IMR-90 (cell line): ENCODE results near the gene CHSY3. TPM values are rescaled to one million over a fixed set of nuclear protein-coding genes. Genes with fewer than 3 reads are reported as not detected.

Experiments used
- ATAC-seq: fragments of 200-7000 bp; cut with Tn5 transposase; 2 replicates; pipeline ENCODE4 v1.9.1; 2020; ENCODE audit warnings: low read depth, mild to moderate bottlenecking, moderate library complexity
- BruUV-seq: library from RNA; stranded (reverse); fragments of 400-500 nt; replicated peaks from 2 replicates; lab custom pipeline; 2021; lab: Mats Ljungman, UMichigan
- CTCF ChIA-PET: fragments of 300-600 bp; formaldehyde crosslinking; extraction: SDS; loops from one replicate; lab custom pipeline; 2021; ENCODE audit warnings: antibody characterized with exemption; lab: Yijun Ruan, JAX
- POLR2A ChIA-PET: fragments of 300-600 bp; sonication (Branson Sonifier 250); formaldehyde crosslinking; loops from one replicate; lab custom pipeline; 2022; ENCODE audit warnings: antibody characterized with exemption; ENCODE audit not compliant: unreplicated experiment; lab: Charles Lee
- DNase-seq: peaks from one replicate; pipeline ENCODE4 v3.0.0; 2013
- H2AFZ ChIP-seq: replicated peaks from 2 replicates; pipeline ENCODE3; 2013; ENCODE audit warnings: low read length, mild to moderate bottlenecking; ENCODE audit not compliant: poor library complexity
- H2AK5ac ChIP-seq: 2 replicates; pipeline ENCODE4 v1.6.1; 2013; ENCODE audit warnings: low read depth, low read length, inconsistent platforms
- H2AK9ac ChIP-seq: replicated peaks from 2 replicates; pipeline ENCODE3; 2013; ENCODE audit warnings: mild to moderate bottlenecking, low read depth, low read length, moderate library complexity; ENCODE audit not compliant: poor library complexity
- H2BK120ac ChIP-seq: 2 replicates; pipeline ENCODE4 v1.6.1; 2013; ENCODE audit warnings: low read depth, low read length, inconsistent platforms
- H2BK15ac ChIP-seq: 3 replicates; pipeline ENCODE4 v1.6.1; 2013; ENCODE audit warnings: low read depth, low read length, inconsistent platforms
- H2BK20ac ChIP-seq: 2 replicates; pipeline ENCODE4 v1.6.1; 2013; ENCODE audit warnings: low read depth, mild to moderate bottlenecking, inconsistent platforms, low read length, moderate library complexity
- H2BK5ac ChIP-seq: 2 replicates; pipeline ENCODE4 v1.6.1; 2013; ENCODE audit warnings: mild to moderate bottlenecking, low read depth, low read length, inconsistent platforms; ENCODE audit not compliant: poor library complexity, severe bottlenecking
- H3K14ac ChIP-seq: replicated peaks from 2 replicates; pipeline ENCODE4 v1.6.1; 2013; ENCODE audit warnings: low read depth, low read length, inconsistent platforms
- H3K18ac ChIP-seq: 2 replicates; pipeline ENCODE4 v1.6.1; 2013; ENCODE audit warnings: low read depth, low read length, control low read depth
- H3K23ac ChIP-seq: 2 replicates; pipeline ENCODE4 v1.6.1; 2013; ENCODE audit warnings: low read depth, low read length, inconsistent platforms
- H3K27ac ChIP-seq: 2 replicates; pipeline ENCODE4 v1.5.1; 2013; ENCODE audit warnings: mild to moderate bottlenecking, control low read depth, low read length; ENCODE audit not compliant: insufficient read depth
- H3K27me3 ChIP-seq: 2 replicates; pipeline ENCODE4 v1.6.1; 2013; ENCODE audit warnings: low read length; ENCODE audit not compliant: control insufficient read depth, insufficient read depth
- H3K36me3 ChIP-seq: 2 replicates; pipeline ENCODE4 v1.6.1; 2013; ENCODE audit warnings: low read length, mixed read lengths; ENCODE audit not compliant: control insufficient read depth, insufficient read depth
- H3K4ac ChIP-seq: 2 replicates; pipeline ENCODE4 v1.6.1; 2013; ENCODE audit warnings: low read depth, low read length, inconsistent platforms
- H3K4me1 ChIP-seq: 2 replicates; pipeline ENCODE4 v1.6.1; 2013; ENCODE audit warnings: low read length, mixed read lengths; ENCODE audit not compliant: control insufficient read depth, insufficient read depth
- H3K4me2 ChIP-seq: 2 replicates; pipeline ENCODE4 v1.6.1; 2013; ENCODE audit warnings: low read depth, mild to moderate bottlenecking, control low read depth, low read length, moderate library complexity
- H3K4me3 ChIP-seq: 2 replicates; pipeline ENCODE4 v1.5.1; 2013; ENCODE audit warnings: low read depth, mild to moderate bottlenecking, control low read depth, low read length, moderate library complexity; ENCODE audit not compliant: insufficient read depth
- H3K56ac ChIP-seq: 2 replicates; pipeline ENCODE4 v1.6.1; 2013; ENCODE audit warnings: low read length, inconsistent platforms; ENCODE audit not compliant: insufficient read depth; ENCODE audit errors: extremely low read depth
- H3K79me1 ChIP-seq, 2 experiments: 2 replicates each; pipeline ENCODE4 v1.6.1; 2013; ENCODE audit warnings: low read length in 2 of 2, inconsistent platforms in 1 of 2, low read depth in 1 of 2
- H3K9ac ChIP-seq: 2 replicates; pipeline ENCODE4 v1.6.1; 2013; ENCODE audit warnings: low read depth, low read length, control low read depth
- H3K9me1 ChIP-seq: 2 replicates; pipeline ENCODE4 v1.6.1; 2013; ENCODE audit warnings: low read length, inconsistent platforms; ENCODE audit not compliant: insufficient read depth
- H3K9me3 ChIP-seq: 2 replicates; pipeline ENCODE4 v1.6.1; 2013; ENCODE audit warnings: low read length; ENCODE audit not compliant: control insufficient read depth, insufficient read depth
- H4K20me1 ChIP-seq: 2 replicates; pipeline ENCODE4 v1.6.1; 2013; ENCODE audit warnings: low read length, inconsistent platforms; ENCODE audit not compliant: insufficient read depth
- H4K5ac ChIP-seq: 2 replicates; pipeline ENCODE4 v1.6.1; 2013; ENCODE audit warnings: mild to moderate bottlenecking, low read depth, low read length, control low read depth
- H4K8ac ChIP-seq, 2 experiments: 2 replicates each; pipeline ENCODE4 v1.6.1; 2013; ENCODE audit warnings: low read depth in 2 of 2, low read length in 2 of 2, control low read depth in 1 of 2, inconsistent platforms in 1 of 2
- H4K91ac ChIP-seq: 2 replicates; pipeline ENCODE4 v1.6.1; 2013; ENCODE audit warnings: low read depth, low read length, inconsistent platforms; ENCODE audit not compliant: insufficient read depth
- SMC3 ChIP-seq: fragments of 150-350 bp; IDR thresholded peaks from 2 replicates; pipeline ENCODE4 v1.6.1; 2016; ENCODE audit warnings: low read depth, mild to moderate bottlenecking, antibody characterized with exemption, low read length, moderate library complexity
- WGBS, 2 experiments: methylation state at CpG; one replicate each; pipeline versions ENCODE4 v1.1.5 to v1.1.7; 2013; ENCODE audit warnings: missing lambda C conversion rate in 2 of 2; ENCODE audit not compliant: insufficient read length in 1 of 2; ENCODE audit errors: extremely low coverage in 2 of 2; 5-methylcytosine and 5-hydroxymethylcytosine counted together
- dilution Hi-C: fragments of 300-500 bp; cut with HindIII; formaldehyde crosslinking; loops from one replicate; pipeline ENCODE4 v1.14.3; 2018; ENCODE audit warnings: low sequenced_read_pairs; ENCODE audit not compliant: unreplicated experiment
- in situ Hi-C: fragments of 300-500 bp; cut with MboI; formaldehyde crosslinking; loops from 3 replicates; pipeline ENCODE4 v1.14.3; 2019; ENCODE audit warnings: low sequenced_read_pairs, inconsistent platforms, mixed read lengths
- intact Hi-C: fragments of 100-400 bp; cut with micrococcal nuclease; formaldehyde crosslinking; loops from 2 replicates; pipeline ENCODE4 v1.10.0; 2022
- polyA plus RNA-seq, 3 experiments: library from polyadenylated mRNA; depleted of rRNA; stranded (reverse); fragments of >200 nt; gene quantifications; 2 replicates each; pipeline ENCODE4 v1.2.3, GENCODE V29; 2012; ENCODE audit warnings: low replicate concordance in 1 of 3
- total RNA-seq: library from RNA; depleted of rRNA; stranded (reverse); fragments of >200 nt; gene quantifications from 2 replicates; pipeline ENCODE4 v1.2.3, GENCODE V29; 2012

Gene CHSY3
- total and polyA plus RNA-seq, 2 of the 4 experiments (the other 2 are of a cell fraction): 0.62 to 1.3 TPM

GRCh38 chr5:129978270-129978669 lies 74.0 kb downstream of the CHSY3 start:
- no peak overlapping the region for H3K9ac ChIP-seq
- BruUV-seq: no TSS peak
- H3K9me1 ChIP-seq: no peaks in the 10 kb centered on the region
- no peaks in the 10 kb centered on the region for H3K36me3 ChIP-seq
- intact Hi-C loops: no loop called here
- H2AFZ ChIP-seq: no peak overlapping the region
- H3K56ac ChIP-seq: no peak overlapping the region
- WGBS, 2 experiments: no CpG with 5 or more reads among the region's 1 CpG
- no peak overlapping the region for H2BK120ac ChIP-seq
- H2BK5ac ChIP-seq: no peak overlapping the region
- POLR2A ChIA-PET: no interaction called here
- no peak overlapping the region for H4K8ac ChIP-seq
- H2AK9ac ChIP-seq: no peak overlapping the region
- in situ Hi-C loops: no loop called here
- H3K23ac ChIP-seq: no peak overlapping the region
- no peak overlapping the region for H2BK15ac ChIP-seq
- ATAC-seq (no peak), DNase-seq (no peak)
- no peak overlapping the region for H3K18ac ChIP-seq
- no peaks in the 10 kb centered on the region for H4K20me1 ChIP-seq
- dilution Hi-C loops: no loop called here
- CTCF ChIA-PET: no interaction called here
- H3K79me1 ChIP-seq: no peaks in the 10 kb centered on the region
- no peak overlapping the region for H4K91ac ChIP-seq
- H3K4ac ChIP-seq: no peak overlapping the region
- H3K27ac ChIP-seq: no peak overlapping the region
- no peak overlapping the region for H2AK5ac ChIP-seq
- no peak overlapping the region for H2BK20ac ChIP-seq
- H3K14ac ChIP-seq: no peak overlapping the region
- no peaks in the 10 kb centered on the region for H3K4me1 ChIP-seq
- no peaks in the 10 kb centered on the region for H3K9me3 ChIP-seq
- no peak overlapping the region for H3K4me3 ChIP-seq
- no peak overlapping the region for H3K4me2 ChIP-seq
- H3K27me3 ChIP-seq: no peaks in the 10 kb centered on the region
- H4K5ac ChIP-seq: no peak overlapping the region
- TF ChIP-seq SMC3: no peak
